Endodermal cell (in vitro differentiated cells): ENCODE data around the gene NAV2. TPM values are rescaled to one million over a fixed set of nuclear protein-coding genes. Genes with fewer than 3 reads are reported as not detected.

Source experiments
- DNase-seq: peaks from one replicate; pipeline ENCODE4 v3.0.0-alpha.2; 2017
- H3K27ac ChIP-seq: 2 replicates; pipeline ENCODE4 v1.5.1; 2013; ENCODE audit warnings: mild to moderate bottlenecking, low read depth, low read length, moderate library complexity
- H3K27me3 ChIP-seq: 2 replicates; pipeline ENCODE4 v1.6.1; 2013; ENCODE audit warnings: mild to moderate bottlenecking, low read length, moderate library complexity; ENCODE audit not compliant: insufficient read depth, control insufficient read depth, poor library complexity, severe bottlenecking
- H3K36me3 ChIP-seq: 2 replicates; pipeline ENCODE4 v1.7.0; 2013; ENCODE audit warnings: mild to moderate bottlenecking, low read length, moderate library complexity; ENCODE audit not compliant: control insufficient read depth, insufficient read depth
- H3K4me1 ChIP-seq: one replicate; pipeline ENCODE4 v1.7.0; 2013; ENCODE audit warnings: low read length; ENCODE audit not compliant: control insufficient read depth, insufficient read depth
- H3K4me3 ChIP-seq: 2 replicates; pipeline ENCODE4 v1.5.1; 2013; ENCODE audit warnings: mild to moderate bottlenecking, low read length, moderate library complexity
- H3K9ac ChIP-seq: 2 replicates; pipeline ENCODE4 v1.6.1; 2013; ENCODE audit warnings: mild to moderate bottlenecking, low read length, moderate library complexity; ENCODE audit not compliant: poor library complexity, severe bottlenecking; ENCODE audit errors: extremely low read depth
- H3K9me3 ChIP-seq: 2 replicates; pipeline ENCODE4 v1.6.1; 2013; ENCODE audit warnings: mild to moderate bottlenecking, low read length, moderate library complexity; ENCODE audit not compliant: control insufficient read depth
- H3K27ac Mint-ChIP-seq: 2 replicates; pipeline ENCODE4 v1.8.0; 2020; ENCODE audit warnings: mixed read lengths
- H3K27me3 Mint-ChIP-seq: 2 replicates; pipeline ENCODE4 v1.8.0; 2021; ENCODE audit warnings: mild to moderate bottlenecking, mixed read lengths; ENCODE audit not compliant: insufficient read depth
- H3K36me3 Mint-ChIP-seq: 2 replicates; pipeline ENCODE4 v1.8.0; 2020; ENCODE audit warnings: low read depth, mixed read lengths
- H3K4me1 Mint-ChIP-seq: 2 replicates; pipeline ENCODE4 v1.8.0; 2020; ENCODE audit warnings: mixed read lengths
- H3K4me3 Mint-ChIP-seq: 2 replicates; pipeline ENCODE4 v1.8.0; 2020; ENCODE audit warnings: mild to moderate bottlenecking, moderate library complexity, mixed read lengths
- H3K9me3 Mint-ChIP-seq: 2 replicates; pipeline ENCODE4 v1.8.0; 2020; ENCODE audit warnings: mild to moderate bottlenecking, mixed read lengths
- WGBS, 2 experiments: methylation state at CpG; one replicate each; pipeline versions ENCODE4 v1.1.5 to v1.1.7; 2013; ENCODE audit warnings: missing lambda C conversion rate in 2 of 2, mixed read lengths in 1 of 2; ENCODE audit not compliant: insufficient coverage in 1 of 2, insufficient read length in 1 of 2; 5-methylcytosine and 5-hydroxymethylcytosine counted together
- total RNA-seq, 2 donors: library from RNA; stranded (reverse); fragmentation: NEBNext Ultra II Directional in 1 of 2; extraction: Animal tissue kit (Norgen Biotek cat#: 25700) in 1 of 2; gene quantifications; 2 replicates in 1 of 2; 3 replicates in 1 of 2; pipeline ENCODE4 v1.2.1, GENCODE V29; 2021
- TF ChIP-seq, protein P1 (sequence below): fragments of 200-600 bp; sonication (generic); conservative IDR thresholded peaks from 2 replicates; pipeline ENCODE4 v1.5.0; 2021; ENCODE audit warnings: antibody characterized with exemption, mild to moderate bottlenecking

The NAV2 gene
- total RNA-seq, 2 donors from 2014 or later: 37.1 to 42.4 TPM

DNA sequence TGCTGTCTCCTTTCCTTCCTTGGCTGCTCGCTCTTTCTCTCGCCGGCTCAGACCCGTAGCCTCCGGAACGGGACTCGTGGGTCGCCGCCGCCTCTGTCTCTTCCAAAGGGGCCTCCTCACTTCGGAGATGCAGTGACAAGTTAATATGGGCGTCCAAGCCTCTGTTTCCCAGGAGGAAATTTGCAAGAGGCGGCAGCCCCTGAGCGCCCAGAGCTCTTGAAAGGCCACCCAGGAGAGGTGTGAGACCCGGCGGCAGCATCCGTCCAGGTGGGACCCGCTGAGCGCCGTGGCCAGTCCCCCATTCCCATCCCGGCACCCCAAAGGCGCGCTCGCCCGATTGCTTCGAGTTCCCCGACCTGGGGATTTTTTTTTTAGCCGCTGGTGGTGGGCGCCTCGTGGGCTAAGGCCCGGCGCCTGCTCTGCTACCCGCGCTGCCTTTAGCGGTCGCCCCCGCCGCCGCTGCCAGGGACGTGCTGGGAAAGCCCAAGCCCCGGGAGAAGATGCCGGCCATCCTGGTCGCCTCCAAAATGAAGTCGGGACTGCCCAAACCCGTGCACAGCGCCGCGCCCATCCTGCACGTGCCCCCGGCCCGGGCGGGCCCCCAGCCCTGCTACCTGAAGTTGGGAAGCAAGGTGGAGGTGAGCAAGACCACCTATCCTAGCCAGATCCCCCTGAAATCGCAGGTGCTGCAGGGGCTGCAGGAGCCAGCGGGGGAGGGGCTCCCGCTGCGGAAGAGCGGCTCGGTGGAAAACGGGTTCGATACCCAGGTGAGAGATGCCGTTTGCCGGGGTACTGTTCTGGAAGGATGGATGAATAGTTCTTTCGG, 772 bp downstream of the NAV2 start:
- peaks cover 68% of the 10 kb centered on the region for H3K27me3 ChIP-seq
- TF ChIP-seq, protein P1, sequence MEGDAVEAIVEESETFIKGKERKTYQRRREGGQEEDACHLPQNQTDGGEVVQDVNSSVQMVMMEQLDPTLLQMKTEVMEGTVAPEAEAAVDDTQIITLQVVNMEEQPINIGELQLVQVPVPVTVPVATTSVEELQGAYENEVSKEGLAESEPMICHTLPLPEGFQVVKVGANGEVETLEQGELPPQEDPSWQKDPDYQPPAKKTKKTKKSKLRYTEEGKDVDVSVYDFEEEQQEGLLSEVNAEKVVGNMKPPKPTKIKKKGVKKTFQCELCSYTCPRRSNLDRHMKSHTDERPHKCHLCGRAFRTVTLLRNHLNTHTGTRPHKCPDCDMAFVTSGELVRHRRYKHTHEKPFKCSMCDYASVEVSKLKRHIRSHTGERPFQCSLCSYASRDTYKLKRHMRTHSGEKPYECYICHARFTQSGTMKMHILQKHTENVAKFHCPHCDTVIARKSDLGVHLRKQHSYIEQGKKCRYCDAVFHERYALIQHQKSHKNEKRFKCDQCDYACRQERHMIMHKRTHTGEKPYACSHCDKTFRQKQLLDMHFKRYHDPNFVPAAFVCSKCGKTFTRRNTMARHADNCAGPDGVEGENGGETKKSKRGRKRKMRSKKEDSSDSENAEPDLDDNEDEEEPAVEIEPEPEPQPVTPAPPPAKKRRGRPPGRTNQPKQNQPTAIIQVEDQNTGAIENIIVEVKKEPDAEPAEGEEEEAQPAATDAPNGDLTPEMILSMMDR: no peak
- H3K9me3 ChIP-seq: no peaks in the 10 kb centered on the region
- Mint-ChIP-seq H3K27ac (no peak overlapping the region), H3K36me3 (no peaks in the 10 kb centered on the region), H3K9me3 (no peaks in the 10 kb centered on the region), H3K4me1 (peaks cover 23% of the 10 kb centered on the region), H3K4me3 (peak overlapping the region; percentile 71), H3K27me3 (peaks cover 63% of the 10 kb centered on the region)
- DNase-seq: peak; percentile 74
- H3K36me3 ChIP-seq: no peaks in the 10 kb centered on the region
- H3K4me3 ChIP-seq: peak overlapping the region; percentile 74
- 2 to 3% methylated on average over 14 to 63 of the region's 63 CpGs for WGBS, 2 experiments
- no peak overlapping the region for H3K27ac ChIP-seq
- H3K9ac ChIP-seq: no peak overlapping the region
- peaks cover 4% of the 10 kb centered on the region for H3K4me1 ChIP-seq

DNA sequence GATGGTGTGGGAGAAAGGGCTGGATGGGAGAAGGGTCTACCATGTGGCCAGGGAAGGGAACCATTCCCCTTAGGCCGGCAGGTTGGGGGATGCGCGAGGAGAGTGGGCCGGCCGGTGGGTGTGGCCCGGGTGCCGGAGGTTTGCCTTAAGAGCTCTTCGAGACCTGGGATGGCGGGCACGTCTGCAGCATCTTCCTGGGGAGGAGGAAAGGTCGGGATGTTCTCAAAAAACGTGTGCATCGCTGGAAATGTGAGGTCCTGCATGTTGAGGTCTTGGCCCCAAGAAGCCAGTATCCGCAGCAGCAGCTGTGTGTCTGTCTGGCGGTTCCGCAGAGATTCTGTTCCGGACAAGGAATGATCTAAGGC, 1.4 kb downstream of the NAV2 start:
- Mint-ChIP-seq H3K27me3 (peaks cover 64% of the 10 kb centered on the region), H3K36me3 (no peaks in the 10 kb centered on the region), H3K9me3 (no peaks in the 10 kb centered on the region), H3K4me3 (peak overlapping the region; percentile 71), H3K27ac (no peak overlapping the region), H3K4me1 (peaks cover 25% of the 10 kb centered on the region)
- Histone ChIP-seq H3K27ac (no peak overlapping the region), H3K9me3 (no peaks in the 10 kb centered on the region), H3K36me3 (no peaks in the 10 kb centered on the region), H3K27me3 (peaks cover 68% of the 10 kb centered on the region), H3K4me3 (peak overlapping the region; percentile 23), H3K4me1 (peaks cover 4% of the 10 kb centered on the region), H3K9ac (no peak overlapping the region)
- TF ChIP-seq, protein P1: no peak
- no peak for DNase-seq
- WGBS, 2 experiments: 5 to 20% methylated on average over 2 to 17 of the region's 17 CpGs

DNA sequence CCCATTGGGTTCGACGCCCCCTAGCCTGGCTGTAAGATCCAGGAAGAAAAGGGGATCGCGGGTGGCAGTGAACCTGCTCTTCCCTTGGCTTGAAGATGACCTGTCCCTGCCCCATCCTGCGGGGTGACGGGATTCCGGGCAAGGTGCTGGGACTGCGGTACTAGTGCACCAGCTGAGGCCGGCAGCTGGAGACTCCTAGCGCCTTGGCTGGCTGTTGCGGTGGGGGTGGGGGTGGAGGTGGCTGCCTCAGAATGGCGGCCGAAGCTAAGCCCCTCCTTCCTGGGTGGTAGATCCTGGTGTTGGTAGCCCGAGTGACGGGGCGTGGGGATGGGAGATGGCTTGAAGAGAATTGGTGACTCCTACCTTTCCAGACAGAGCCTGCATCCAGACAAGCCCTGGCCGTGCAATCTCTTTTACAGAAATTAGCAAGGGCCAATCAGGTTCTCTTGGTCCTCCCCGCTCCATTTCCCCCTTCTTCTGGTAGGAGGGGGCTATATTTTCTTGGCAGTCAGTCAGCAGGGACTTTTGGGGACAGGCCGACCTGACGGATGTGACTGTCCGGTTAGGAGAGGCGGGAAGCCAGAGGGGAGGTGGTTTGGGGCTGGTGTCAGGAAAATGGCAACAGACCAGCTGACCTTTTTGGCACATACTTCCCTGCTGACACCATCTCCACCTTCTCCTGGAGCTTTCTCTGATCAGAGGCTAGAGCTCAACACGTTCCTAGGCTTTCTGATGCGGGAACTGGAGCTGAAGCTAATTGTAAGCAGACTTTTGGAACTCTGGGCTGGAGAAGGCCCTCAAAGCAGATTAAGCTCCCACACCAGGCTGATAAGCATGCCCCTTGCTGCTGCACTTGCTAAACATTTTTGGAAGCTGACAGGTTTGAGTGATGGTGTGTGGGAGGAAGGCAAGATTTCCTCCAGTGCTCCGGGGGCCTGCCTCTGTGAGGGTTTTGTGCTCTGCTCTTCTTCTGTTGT, 2.0 kb downstream of the NAV2 start:
- DNase-seq: peak; percentile 78
- Mint-ChIP-seq H3K4me3 (peak overlapping the region; percentile 71), H3K27ac (no peak overlapping the region), H3K9me3 (no peaks in the 10 kb centered on the region), H3K36me3 (no peaks in the 10 kb centered on the region), H3K27me3 (peaks cover 62% of the 10 kb centered on the region), H3K4me1 (peaks cover 25% of the 10 kb centered on the region)
- Histone ChIP-seq H3K4me1 (peaks cover 4% of the 10 kb centered on the region), H3K9ac (no peak overlapping the region), H3K27me3 (peaks cover 68% of the 10 kb centered on the region), H3K9me3 (no peaks in the 10 kb centered on the region), H3K27ac (no peak overlapping the region), H3K36me3 (no peaks in the 10 kb centered on the region), H3K4me3 (peak overlapping the region; percentile 23)
- TF ChIP-seq, protein P1: no peak
- WGBS, 2 experiments: 33 to 39% methylated on average over 7 to 25 of the region's 25 CpGs
